VCaP (cell line): ENCODE measurements around the gene SLC35D3.
A peak's percentile ranks its signal among the peaks of the same experiment; 100 is the strongest.
"Not testable (repeated sequence)": the region's sequence is repeated elsewhere in the genome, so short reads cannot be mapped to it uniquely, and the experiment has no call there.

Source experiments
- H3K27ac ChIP-seq: fragments of 450-650 bp; 2 replicates; pipeline ENCODE4 v1.5.1; 2017
- TF ChIP-seq, protein P1 (sequence below): fragments of 450-650 bp; conservative IDR thresholded peaks from 2 replicates; pipeline ENCODE4 v1.5.1; 2017; ENCODE audit warnings: mild to moderate bottlenecking, moderate library complexity

SLC35D3 gene

DNA sequence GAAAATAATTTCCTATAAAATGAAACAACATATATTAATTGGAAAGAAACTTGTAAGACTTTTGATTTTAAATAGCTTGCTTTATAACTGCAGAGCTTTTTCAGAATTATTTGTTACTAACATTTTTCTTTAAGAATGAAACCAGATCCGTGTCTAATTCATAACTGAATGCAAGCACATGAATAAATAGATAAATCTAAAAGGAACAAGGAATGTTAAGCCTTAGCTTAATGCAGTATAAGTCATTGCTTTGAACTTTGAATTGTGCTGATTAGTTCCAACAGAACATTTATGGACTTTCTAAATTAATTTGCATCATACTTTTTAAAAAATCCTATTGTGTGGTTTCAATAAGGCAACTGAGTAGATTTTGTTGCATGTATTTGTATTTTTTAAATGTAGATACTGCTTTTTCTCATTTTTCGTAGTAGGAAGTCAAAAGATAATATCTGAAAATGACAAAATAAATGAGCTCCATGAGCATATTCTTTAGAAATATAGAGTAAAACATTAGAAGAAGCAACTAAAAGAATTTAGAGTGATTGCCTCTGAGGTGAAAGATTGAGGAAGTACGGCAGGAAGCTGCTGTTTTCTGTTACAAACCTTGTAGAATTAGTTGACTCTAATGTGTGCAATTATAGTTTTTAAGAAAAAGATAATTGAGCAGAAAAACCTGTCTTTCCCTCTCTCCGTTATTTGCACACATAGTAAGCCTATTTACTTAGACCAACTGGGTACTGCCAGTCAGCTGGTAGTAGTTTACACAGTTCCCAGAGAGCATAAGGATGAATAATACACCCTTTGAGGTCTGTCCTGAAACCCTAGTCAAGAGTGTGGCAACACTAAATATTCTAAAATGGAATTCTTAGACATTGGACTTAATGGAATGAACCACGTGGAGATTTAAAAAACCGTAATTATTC, 32.6 kb upstream of the SLC35D3 start:
- H3K27ac ChIP-seq: peak overlapping the region; percentile 55

DNA sequence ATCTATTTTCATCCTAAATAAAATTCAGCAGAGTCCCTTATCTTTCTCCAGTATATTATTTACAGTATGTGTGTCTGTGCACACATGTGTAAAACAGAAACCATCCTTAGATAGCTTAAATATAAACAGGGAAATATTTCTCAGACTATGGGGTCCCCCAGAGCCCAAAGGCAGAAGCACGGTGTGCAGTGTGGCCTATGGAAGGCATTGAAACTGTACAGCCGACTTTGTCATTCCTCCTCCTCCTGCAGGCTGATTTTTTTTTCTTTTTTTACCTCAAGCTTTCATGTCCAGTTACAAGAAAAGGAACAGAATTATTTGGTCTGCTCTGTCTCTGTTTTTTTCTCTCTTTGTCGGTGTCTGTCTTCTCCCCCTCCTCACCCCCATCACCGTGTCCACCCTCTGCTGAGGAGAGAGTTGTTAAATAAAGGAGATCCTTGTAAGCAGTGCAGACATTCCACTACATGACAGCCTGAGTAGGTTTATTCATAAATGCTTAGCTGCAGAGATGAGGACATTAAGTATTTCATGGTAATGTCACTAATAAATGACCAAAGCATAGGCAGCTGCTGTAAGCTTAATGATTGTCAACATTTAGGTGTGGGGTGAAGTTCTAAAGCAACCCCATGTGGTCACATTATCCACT, 31.8 kb upstream of the SLC35D3 start:
- TF ChIP-seq, protein P1, sequence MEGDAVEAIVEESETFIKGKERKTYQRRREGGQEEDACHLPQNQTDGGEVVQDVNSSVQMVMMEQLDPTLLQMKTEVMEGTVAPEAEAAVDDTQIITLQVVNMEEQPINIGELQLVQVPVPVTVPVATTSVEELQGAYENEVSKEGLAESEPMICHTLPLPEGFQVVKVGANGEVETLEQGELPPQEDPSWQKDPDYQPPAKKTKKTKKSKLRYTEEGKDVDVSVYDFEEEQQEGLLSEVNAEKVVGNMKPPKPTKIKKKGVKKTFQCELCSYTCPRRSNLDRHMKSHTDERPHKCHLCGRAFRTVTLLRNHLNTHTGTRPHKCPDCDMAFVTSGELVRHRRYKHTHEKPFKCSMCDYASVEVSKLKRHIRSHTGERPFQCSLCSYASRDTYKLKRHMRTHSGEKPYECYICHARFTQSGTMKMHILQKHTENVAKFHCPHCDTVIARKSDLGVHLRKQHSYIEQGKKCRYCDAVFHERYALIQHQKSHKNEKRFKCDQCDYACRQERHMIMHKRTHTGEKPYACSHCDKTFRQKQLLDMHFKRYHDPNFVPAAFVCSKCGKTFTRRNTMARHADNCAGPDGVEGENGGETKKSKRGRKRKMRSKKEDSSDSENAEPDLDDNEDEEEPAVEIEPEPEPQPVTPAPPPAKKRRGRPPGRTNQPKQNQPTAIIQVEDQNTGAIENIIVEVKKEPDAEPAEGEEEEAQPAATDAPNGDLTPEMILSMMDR: no peak
- H3K27ac ChIP-seq: peak overlapping the region; percentile 55

More for the DNA sequence above, 32.6 kb upstream of the SLC35D3 start:
- TF ChIP-seq, protein P1: no peak

DNA sequence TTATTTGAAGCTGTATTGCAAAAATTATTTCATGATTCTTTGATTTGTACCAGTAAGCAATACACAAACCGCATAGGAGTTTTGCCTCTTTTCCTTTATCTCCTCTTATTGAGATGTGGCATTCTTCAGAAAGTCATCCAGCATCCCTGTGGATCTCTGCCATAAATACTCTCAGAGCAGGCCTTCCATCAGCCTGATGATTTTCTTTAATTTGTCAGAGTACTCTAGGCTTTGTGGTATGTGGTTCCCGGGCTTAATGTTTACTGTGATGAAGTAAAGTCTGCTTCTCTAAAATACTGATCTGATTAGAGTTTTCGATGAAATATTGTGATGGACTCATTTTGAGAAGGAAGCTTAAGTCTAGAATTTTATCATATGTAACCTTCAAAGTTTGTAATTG, 31.1 kb upstream of the SLC35D3 start:
- peak overlapping the region; percentile 55 for H3K27ac ChIP-seq
- TF ChIP-seq, protein P1: no peak

DNA sequence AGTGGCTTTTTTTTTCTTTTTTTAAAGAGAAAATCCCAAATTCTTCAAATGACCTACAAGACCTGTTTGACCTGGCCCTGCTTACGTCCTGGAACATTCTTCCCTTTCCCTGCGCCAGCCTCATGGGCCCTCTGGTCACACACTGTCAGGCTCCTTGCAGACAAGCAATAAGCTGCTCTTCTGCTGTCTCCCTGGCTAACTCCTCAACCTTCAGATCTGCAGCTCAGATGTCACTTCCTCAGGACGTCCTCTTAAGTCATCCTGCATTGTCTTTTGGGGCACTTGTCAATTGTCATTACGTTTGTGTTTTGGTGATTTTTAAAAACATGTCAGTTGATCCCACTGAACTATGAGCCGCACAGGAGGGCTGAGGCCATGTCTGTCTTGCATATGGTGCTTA, 28.9 kb upstream of the SLC35D3 start:
- TF ChIP-seq, protein P1: no peak
- H3K27ac ChIP-seq: no peak overlapping the region

DNA sequence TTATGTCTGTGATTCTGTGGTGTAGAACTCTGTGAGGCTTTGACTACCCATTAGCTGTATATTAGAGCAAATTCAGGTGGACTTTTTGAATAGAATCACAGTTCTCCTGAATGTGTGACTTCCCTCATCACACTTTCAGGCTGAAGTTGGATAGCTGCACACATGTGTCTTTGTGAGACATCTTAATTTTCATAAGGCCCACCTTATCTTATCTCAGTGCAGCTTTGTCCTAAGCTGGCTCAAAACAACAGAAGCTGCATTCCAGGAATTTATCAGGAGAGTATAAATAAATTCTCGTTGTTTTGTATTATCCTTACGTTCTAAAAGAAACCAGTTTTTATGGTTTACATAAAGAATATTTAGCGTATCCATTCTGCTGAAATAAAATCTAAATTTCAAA, 26.2 kb upstream of the SLC35D3 start:
- no peak overlapping the region for H3K27ac ChIP-seq
- TF ChIP-seq, protein P1: no peak

DNA sequence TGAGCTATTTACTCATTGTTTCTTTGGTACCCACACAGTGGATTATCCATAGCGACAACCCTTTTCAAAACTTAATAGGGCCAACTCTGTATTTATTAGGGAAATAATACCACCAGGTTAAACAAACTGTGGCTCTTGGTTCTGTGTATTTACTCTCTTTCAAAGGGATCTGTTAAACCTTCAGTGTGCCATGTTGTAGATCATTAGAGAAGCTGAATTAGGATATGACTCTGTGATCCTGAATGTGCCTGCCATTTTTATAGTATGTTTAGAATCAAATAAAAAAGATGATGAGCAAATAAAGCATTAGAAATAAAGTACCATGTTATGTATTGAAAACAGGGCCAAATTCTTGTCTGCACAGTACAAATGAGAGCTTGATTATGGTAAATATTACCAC, 25.0 kb upstream of the SLC35D3 start:
- peak overlapping the region; percentile 2; the same call in 1 of the 2 replicates for H3K27ac ChIP-seq
- TF ChIP-seq, protein P1: no peak

DNA sequence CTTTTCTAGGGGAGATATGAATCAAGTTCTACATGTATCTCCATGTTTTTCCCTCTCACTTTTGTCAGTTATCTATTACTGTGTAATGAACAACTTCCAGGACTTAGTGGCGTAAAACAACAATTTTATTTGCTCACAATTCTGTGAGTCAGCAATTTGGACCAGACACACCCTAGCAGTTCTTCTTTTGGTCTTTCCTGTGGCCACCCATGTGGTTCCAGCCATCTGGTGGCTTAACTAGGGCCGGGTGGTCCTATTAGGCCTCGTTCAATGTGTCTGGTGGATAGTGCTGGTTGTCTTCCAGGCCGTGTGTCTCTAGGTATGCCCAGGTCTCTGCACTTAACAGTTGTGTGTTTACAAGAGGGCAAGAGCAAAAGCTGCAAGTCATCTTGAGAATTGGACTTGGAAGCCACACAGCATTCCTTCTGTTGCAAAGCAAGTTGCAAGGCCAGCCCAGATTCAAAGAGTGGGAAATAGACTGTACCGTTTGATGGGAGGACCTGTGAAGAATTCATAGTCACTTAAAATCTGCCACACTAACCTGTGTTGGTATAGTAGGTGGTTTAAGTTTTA, 20.8 kb upstream of the SLC35D3 start:
- TF ChIP-seq, protein P1: no peak
- H3K27ac ChIP-seq: no peak overlapping the region

DNA sequence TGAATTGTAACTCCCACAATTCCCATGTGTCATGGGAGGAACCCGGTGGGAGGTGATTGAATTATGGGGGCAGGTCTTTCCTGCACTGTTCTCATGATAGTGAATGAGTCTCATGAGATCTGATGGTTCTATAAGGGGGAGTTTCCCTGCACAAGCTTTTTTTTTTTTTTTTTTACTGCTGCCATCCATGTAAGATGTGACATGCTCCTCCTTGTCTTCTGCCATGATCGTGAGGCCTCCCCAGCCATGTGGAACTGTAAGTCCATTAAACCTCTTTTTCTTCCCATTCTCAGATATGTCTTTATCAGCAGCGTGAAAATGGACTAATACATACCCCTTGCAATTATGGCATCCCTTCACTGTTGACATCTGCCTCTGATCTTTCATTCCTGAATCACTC, 17.6 kb upstream of the SLC35D3 start:
- H3K27ac ChIP-seq: not testable (repeated sequence)
